HG03097 (cell line): Measurements from ENCODE around the gene JAZF1.
A peak's percentile ranks its signal among the peaks of the same experiment; 100 is the strongest.

Source experiments
- ATAC-seq: cut with Tn5 transposase; IDR thresholded peaks from one replicate; pipeline ENCODE4 v1.9.1; 2021; ENCODE audit not compliant: unreplicated experiment, low FRiP score

JAZF1 gene

DNA sequence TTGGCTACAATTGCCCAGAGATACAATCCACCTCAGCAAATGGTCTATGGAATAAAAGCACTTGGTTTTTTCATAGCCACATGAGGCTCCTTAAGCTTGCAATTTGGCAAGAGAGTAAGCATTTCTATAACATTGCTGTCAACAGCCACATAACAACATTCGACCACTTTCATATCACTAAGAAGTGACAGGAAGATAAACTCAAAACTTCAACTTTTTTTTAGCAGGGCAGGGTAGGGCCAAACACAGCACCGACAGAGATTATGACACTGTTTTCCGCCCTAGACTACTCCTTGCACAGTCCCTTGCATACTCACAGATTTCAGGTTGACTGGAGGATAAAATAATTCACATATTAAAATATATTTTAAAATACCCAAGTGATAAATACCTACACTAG lies 185.4 kb downstream of the JAZF1 start:
- ATAC-seq, result no peak

DNA sequence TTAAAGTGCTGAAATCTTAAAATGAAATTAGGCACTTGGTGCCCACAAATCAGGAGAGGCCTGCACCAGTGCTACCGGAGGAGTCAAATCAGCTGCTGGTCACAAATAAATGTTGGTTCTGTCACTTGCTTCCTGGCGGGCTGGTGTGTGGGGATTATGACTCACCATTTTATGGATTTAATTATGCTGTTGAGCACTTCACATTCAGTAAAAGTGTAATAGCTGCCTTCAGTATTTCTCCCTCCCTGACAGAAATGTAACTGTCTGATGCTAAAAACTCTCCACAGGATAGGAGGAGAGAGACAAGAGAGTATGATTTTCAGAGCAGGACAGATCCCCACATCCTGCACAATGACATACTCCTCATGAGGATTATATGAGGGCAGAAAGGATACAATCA lies 186.0 kb downstream of the JAZF1 start:
- ATAC-seq, result no peak

DNA sequence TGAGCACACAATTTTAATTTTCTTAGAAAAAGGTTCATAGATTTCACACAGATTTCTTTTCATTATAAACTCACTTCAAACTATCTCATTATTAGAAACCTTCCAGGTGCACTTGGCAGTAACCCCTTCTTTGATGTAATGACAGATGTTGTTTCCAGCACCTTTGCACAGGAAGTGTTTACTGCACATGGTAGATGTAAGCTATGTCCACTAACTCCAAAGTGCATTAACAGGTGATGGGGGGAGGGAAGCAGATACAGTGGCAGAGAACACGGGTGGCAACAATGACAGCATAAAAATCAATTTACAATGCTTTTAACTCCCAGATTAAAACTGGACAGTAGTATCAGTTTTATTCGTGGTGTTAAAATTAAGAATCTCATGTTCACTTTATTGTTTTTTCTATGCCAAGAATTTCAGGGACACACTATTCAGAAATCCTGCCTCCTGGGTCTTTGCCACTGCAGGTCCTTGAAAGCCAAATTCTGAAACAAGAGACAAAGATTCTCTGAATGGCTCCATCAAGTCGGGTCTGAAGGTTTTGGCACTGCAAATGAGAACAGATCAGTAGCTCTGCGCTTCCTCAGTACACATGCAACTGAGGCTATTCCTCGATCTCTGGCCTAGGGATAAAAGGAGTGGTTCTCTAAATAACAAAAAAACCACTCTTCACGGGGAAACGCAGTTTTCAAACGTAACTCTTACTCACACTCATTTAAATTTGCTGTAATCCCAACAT lies 187.7 kb downstream of the JAZF1 start:
- no peak for ATAC-seq

DNA sequence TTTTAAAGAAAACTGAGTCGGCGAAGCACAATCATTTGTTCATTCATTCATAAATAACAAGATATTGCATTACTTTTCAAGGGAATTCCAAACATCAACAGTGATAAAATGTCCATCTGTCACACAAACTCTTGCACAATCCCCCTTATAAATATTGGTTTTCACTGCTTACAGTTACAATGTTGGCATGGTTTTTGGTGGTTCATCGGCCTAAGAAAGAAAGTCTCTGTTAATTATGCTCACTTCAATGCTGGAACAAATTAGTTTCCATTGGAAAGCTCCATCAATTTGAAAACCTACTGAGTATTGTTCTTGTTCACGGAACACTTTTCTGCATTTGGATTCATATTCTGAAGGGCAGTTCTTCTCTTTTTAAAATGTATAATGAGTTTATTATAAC lies 188.5 kb downstream of the JAZF1 start:
- no peak for ATAC-seq

DNA sequence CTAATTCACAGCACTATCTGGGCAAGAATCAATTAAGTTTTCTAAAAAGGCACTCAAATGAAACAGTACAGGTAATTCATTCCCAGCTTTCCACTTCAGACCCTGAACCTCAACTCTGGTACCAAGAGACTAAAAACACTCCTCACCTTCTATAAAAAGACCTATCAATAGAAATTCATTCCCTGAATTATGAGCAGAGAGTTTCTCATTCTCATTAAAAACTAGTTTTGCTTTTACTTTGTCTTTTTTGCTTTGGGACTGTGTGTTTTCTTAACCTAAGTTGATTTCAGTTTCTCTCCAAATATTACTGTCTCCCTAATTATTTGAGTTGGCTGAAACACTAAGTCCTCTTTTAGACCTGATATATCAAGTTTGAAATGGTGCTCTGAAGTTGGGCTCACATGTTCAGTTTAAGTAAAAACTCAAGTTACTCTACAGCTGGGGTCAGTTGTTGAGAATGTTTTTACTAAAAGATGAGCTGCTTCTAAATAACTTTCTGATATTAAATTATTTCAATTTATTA lies 189.5 kb downstream of the JAZF1 start:
- ATAC-seq, result no peak

DNA sequence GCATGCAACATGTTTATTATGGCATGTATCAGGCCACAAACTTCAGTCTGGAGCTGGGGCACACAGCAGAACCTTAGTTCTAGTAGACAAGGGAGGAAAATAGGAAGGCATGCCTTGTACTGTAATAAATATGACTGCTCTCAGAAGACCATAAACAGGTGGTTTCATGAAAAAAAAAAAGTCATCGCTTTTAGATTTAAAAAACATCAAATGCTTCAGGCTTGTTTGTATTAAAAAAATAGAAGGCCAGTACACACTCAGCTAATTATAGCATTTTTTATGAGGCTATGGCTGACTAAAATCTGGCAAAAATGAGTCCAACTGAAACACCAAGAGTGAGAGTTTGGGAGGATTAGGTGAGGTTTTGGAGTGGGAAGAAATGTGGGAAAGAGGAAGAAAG lies 204.1 kb downstream of the JAZF1 start:
- no peak for ATAC-seq

DNA sequence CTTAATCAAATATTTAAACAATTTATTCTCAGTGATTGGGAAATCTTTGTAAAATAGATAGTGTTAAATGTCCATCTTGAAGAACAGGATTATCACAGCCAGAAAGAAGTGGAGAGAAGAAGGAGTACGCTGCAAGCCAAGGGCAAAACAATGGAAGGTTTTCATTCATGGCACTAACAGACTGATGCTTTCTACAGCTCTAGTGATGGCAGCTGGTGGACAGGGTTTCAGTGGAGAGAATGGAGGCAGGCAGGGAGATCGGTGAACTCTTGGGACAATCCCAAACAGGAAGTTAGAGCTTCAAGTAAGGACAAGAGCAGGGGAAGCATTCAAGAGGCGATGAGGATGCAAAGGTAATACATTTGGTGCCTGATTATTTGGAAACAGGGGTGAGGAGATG lies 207.0 kb downstream of the JAZF1 start:
- ATAC-seq, result no peak

DNA sequence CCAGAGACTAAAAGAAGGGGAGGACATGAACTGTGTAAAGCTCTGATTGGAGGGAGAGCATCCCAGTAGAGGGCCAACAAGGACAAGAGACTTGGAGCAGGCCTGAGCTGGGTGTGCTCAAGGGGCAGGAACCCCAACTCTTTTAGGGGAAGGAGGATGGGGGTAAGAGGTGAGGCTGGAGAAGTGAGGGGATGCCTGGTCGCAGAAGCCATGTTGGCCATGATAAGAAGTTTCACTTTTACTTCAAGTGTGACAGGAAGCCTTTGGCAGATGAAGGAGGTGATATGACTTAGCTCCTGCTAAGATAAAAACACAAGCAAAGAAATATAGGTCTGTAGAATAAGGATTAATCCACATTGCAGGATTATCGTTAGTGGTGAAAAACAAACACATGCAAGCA lies 208.3 kb downstream of the JAZF1 start:
- no peak for ATAC-seq

DNA sequence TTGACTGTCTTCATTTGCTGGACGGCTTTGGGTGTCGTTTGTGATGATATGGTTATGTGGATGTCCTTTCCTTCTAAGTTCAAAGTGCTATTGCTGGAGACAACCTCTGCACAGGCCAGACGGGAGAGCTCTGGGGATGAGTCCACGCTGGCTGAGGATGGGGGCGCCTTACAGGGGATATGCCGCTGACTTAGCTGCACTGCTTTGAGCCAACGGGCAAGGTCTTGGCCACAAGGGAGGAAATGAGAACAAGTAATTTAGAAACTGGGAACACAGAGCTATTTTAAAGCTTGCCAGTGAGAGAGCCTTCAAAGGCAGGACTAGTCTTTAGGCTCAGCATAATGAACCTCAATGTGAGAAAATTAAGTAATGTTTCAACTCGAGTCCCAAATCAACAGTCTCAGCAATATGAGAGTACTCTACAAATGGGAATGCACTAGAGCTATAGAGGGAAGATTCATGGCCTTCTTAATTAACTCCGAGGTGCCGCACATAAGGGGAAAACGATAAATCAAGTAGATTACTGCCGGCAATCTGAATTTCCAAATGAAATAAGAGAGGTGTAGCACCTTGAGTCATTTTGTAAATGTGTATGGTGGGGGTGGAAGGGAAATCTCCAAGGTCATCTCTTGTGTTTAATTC lies 209.3 kb downstream of the JAZF1 start:
- peak; percentile 44 for ATAC-seq

DNA sequence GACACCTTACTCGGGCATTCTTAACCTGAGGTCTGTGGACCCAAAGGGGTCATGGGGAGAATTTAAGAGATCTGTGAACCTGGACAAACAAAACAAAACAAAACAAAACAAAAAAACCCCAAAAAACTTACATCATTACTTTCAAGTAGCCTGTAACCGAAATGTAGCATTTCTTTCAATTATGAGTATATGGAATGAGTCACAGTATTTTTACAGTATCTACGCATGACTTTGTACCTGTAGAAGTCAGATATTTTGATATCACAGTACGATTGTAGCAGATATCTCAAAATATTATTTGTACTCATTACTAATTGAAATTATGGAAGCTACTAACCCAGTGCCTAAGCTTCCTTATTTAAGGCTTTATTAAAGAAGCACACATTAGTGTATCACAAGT lies 210.2 kb downstream of the JAZF1 start:
- no peak for ATAC-seq

DNA sequence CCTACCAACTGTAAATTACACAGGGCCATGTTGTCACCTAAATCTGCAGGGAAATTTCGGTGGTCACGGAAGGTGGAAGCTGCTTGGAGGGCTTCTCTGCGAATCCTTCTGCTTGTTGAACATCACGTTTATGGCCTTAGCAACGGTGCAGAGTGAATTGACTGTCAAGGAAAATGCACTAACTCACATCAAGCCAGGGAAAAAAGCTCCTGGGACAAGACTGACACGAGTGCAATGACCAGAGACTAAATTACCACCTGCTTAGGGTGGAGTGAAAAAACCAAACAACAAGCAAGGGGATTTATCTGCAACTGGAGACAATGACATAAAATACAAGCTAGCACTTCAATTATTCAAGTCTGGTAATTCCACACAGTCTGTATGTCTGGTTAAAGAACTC lies 211.2 kb downstream of the JAZF1 start:
- no peak for ATAC-seq

DNA sequence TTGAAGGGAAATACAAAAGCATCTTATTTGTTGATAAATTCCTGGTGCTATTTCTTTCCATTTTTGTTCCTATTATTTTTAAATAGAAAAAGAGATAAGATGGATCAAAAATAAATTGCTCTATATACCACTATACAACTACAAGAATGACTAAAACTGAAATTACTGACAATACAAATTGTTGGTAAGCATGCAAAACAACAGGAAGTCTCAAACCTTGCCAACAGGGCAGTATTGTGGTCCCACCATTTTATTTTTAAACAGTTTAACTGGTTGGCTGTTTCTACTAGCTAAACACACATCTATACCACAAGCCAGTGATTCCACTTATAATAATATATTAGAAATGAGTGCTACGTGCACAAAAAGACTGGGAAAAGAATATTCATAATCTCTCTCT lies 213.0 kb downstream of the JAZF1 start:
- ATAC-seq, result no peak

DNA sequence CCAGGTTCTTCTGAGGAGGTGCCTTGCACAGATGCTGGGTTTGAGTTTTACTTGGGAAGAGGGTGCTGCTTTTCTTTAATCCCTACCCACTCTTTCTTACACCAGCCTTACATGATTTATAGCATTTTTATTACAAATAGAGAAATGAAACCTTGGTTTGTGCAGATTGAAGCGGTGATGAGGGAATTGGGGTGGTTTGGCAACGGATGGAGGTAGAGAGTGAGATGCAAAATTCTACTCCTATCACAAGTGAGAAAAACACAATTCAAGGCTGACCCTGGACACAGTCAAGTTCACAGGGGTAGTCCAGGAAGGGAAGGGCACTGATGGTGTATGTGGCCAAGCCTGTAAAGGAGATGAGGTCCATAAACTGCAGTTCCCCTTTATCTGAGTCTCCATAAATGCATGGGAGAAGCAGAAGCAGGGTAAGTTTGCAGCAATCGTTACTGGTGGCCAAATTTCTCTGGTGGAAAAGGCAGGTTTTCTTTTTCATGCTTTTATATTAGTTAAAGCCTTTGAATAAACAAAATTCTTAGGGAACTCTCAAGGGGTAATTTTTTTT lies 214.3 kb downstream of the JAZF1 start:
- no peak for ATAC-seq

DNA sequence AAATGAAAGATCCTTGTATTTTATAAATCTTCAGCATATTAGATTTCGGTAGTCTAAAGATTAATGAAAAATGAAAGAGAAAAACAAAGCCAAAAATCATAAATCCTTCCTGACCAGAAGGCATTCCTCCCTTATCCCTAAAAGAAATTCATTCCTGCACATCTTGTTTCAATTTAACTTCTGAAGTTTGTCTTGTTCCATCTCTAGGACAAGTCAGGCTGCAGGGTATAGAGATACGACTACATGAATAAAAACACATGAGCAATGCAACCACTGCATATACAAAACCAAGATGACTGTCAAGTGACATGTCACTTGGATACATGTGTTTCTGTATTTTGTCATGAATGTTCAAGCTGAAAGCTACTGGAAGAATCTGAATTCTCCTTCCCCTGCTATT lies 214.9 kb downstream of the JAZF1 start:
- no peak for ATAC-seq

DNA sequence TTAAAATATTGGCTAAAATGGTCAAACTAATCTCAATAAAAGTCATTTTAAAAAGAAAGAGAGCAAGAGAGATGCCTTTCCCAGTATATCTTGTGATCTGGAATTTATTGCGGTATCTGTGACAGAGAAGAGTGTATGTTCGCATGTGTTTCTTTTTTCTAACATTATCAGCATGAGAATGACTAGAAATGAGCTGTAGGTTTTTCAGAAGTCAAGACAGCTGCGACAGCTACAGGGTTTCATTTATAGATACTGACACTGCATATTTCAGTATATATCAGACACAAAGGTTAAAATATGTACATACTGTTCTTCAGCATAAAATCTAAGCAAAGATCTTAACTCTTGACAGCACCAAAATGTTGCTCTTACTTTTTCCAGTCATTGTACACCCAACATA lies 215.8 kb downstream of the JAZF1 start:
- ATAC-seq, result no peak

DNA sequence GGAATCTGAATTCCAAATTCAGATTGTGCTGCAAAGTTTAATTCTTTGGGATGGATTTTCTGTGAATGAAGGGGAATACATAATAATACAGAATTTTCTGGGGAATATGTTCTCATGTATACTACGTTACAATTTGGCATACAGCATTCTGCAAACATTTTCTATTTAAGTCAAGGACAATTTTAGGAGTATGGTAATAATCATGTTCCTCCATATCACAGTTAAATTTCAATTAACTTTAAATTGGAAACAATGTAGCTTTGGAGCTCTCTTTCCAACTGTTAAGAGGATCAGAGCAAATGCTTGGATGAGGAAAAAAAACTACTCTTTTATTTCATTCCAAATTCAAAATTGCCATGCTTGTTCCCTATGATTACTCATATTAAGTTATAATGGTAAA lies 217.5 kb downstream of the JAZF1 start:
- ATAC-seq, result no peak

DNA sequence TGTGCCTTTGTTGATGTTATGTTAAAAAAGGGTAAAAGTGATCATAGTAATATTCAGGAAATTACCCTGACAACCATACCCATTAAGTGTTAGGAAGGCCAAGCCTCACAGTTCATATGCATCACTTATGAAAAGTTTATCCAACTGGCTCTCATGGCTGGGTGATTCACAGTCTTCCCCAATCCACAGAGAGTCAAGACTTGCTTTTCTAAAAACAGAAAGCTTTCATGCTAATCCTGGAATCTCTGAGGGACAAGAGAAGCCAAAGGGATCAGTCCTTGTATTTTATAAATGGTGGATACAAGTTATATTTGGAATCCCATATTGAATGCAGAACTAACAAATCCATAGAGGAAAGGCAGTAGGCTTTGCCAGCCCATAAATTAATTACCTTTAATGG lies 218.3 kb downstream of the JAZF1 start:
- no peak for ATAC-seq

DNA sequence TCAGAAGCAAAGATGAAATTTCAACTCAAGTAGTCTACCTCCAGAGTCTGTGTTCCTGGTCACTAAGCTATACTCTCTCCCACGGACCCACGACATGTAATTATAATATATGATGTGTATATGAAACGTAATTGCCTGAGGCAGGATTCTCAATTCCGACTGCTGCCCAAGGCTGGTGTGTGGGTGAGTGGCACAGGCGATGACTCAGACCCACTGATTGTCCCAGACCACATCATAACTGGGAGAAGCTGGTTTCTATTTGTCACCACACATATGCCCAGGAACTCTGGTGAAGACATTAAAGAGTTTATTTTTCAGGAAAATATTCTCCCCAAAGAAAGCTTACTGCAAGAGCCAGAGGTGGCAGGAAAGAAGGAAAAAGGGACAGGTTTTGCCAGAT lies 219.3 kb downstream of the JAZF1 start:
- ATAC-seq, result no peak

DNA sequence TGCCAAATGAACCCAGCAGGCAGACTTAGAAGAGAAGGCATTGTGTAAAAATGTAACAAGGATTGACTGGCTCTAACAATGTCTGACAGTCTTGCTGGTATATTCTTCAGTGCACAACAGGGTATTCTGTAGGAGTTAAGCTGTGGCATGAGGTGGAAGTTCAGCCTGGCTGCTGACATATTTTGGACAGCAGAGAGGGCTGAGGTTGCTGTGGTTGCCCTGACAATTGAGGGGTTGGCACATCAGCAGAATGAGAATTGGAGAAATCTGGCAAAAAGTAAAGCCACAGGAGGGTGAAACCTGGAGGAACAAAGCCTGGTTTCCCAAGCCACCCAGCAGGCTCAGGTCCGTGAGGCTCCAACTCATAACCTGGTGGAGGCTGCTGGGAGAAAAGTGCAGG lies 220.2 kb downstream of the JAZF1 start:
- no peak for ATAC-seq

DNA sequence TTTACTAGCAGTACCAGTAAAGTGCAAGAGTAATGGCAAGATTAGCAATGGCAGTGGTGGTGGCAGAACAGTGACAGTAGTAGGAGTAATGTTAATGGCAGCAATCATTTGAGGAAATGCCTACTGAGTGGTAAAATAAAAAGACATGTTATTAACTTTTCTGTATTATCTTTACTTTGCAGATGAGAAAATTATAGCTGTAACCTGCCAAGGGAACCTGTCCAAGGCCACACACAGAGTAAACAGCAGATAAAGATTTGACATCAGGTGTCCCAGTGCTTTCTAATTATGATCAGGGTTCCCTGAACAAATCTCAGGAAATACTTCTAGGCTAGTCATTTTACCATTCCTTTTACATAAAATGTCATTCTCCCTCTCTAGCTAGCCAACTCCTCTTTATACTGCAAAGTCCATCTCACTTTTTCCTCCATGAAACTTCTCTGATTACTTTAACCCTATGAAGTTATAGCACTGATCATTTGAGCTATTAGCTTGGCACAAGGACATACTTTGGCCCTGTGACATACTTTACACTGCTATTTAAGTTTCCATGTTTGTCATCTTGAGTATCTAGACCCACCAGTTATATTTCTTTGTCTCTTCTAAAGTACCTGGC lies 221.6 kb downstream of the JAZF1 start:
- ATAC-seq, result no peak

DNA sequence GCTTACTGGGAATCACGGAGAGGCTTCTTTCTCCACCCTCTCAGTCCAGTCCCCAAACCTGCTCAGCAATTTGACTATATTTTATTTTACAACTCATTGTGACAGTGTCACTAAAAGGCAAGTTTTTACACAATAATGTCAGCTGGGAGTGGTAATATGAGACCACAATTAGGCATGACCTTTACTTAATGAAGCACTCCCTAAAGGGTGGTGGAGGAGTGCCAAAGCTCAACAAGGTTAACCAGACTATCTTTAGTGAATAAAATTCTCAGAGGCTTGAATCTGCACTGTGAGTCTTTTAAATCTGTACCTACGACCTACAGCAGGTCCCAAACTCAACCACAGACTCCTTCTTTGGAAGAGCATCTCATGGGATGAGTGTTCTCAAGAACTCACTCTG lies 225.0 kb downstream of the JAZF1 start:
- no peak for ATAC-seq

DNA sequence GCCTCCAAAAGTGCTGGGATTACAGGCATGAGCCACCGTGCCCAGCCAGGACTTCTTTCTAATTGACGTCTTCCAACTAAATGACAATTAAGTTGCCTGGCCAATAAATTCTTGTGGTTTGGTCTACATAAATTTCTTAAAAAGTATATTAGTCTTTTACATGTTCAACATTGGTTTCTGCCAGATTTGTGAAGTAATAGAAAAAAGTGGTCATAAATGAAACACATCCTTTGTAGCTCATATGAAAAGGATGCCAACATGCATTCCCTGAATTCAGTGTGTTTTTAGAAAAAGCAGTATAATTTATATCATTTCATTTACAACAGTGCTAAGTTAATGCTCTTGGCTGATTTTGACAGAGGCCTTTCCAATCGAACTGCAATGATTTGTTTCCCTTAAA lies 225.6 kb downstream of the JAZF1 start:
- ATAC-seq, result no peak
